ENCODE results near the gene ARHGEF28.

Gene ARHGEF28

GRCh38 chr5:73746608-73747007 is 120.6 kb downstream of the ARHGEF28 start:
- H3K4me3 ChIP-seq (ENCODE audit: low read length) = no peak overlapping the region
- no peak for TF ChIP-seq ZNF274 (IDR thresholded peaks at IDR 0.05; ENCODE audit: low read depth, low read length)

- H3K4me3 ChIP-seq (ENCODE audit: low read length) = no peak overlapping the region
- TF ChIP-seq ZNF274 (IDR thresholded peaks at IDR 0.05; ENCODE audit: low read depth, low read length) = no peak
Measured at GRCh38 chr5:73747696-73748380, 121.8 kb downstream of the ARHGEF28 start.

- no peak for TF ChIP-seq ZNF274 (IDR thresholded peaks at IDR 0.05; ENCODE audit: low read depth, low read length)
- no peak overlapping the region for H3K4me3 ChIP-seq (ENCODE audit: low read length)
Measured at GRCh38 chr5:73748510-73749400, 122.8 kb downstream of the ARHGEF28 start.

- H3K4me3 ChIP-seq (ENCODE audit: low read length) = no peak overlapping the region
- TF ChIP-seq ZNF274 (IDR thresholded peaks at IDR 0.05; ENCODE audit: low read depth, low read length) = no peak
Measured at GRCh38 chr5:73749485-73750270, 123.7 kb downstream of the ARHGEF28 start.

- no peak overlapping the region; the same call in none of the 2 replicates for H3K4me3 ChIP-seq (ENCODE audit: low read length)
Measured at GRCh38 chr5:73751254-73751914, 125.4 kb downstream of the ARHGEF28 start.

GRCh38 chr5:73754254-73754653 is 128.3 kb downstream of the ARHGEF28 start:
- TF ChIP-seq ZNF274 (IDR thresholded peaks at IDR 0.05; ENCODE audit: low read depth, low read length) = no peak

More at GRCh38 chr5:73751254-73751914, 125.4 kb downstream of the ARHGEF28 start:
- no peak for TF ChIP-seq ZNF274 (IDR thresholded peaks at IDR 0.05; ENCODE audit: low read depth, low read length)

GRCh38 chr5:73757416-73757815 is 131.4 kb downstream of the ARHGEF28 start:
- no peak overlapping the region for H3K4me3 ChIP-seq (ENCODE audit: low read length)
- no peak for TF ChIP-seq ZNF274 (IDR thresholded peaks at IDR 0.05; ENCODE audit: low read depth, low read length)

More at GRCh38 chr5:73754254-73754653, 128.3 kb downstream of the ARHGEF28 start:
- H3K4me3 ChIP-seq (ENCODE audit: low read length) = no peak overlapping the region

- TF ChIP-seq ZNF274 (IDR thresholded peaks at IDR 0.05; ENCODE audit: low read depth, low read length) = no peak
- H3K4me3 ChIP-seq (ENCODE audit: low read length) = no peak overlapping the region
Measured at GRCh38 chr5:73759771-73760170, 133.8 kb downstream of the ARHGEF28 start.

- TF ChIP-seq ZNF274 (IDR thresholded peaks at IDR 0.05; ENCODE audit: low read depth, low read length) = no peak
- H3K4me3 ChIP-seq (ENCODE audit: low read length) = no peak overlapping the region
Measured at GRCh38 chr5:73763300-73764032, 137.5 kb downstream of the ARHGEF28 start.

GRCh38 chr5:73764586-73764985 is 138.6 kb downstream of the ARHGEF28 start:
- no peak for TF ChIP-seq ZNF274 (IDR thresholded peaks at IDR 0.05; ENCODE audit: low read depth, low read length)
- H3K4me3 ChIP-seq (ENCODE audit: low read length) = no peak overlapping the region

- TF ChIP-seq ZNF274 (IDR thresholded peaks at IDR 0.05; ENCODE audit: low read depth, low read length) = no peak
- H3K4me3 ChIP-seq (ENCODE audit: low read length) = no peak overlapping the region
Measured at GRCh38 chr5:73764996-73765395, 139.0 kb downstream of the ARHGEF28 start.

- no peak for TF ChIP-seq ZNF274 (IDR thresholded peaks at IDR 0.05; ENCODE audit: low read depth, low read length)
- H3K4me3 ChIP-seq (ENCODE audit: low read length) = no peak overlapping the region
Measured at GRCh38 chr5:73766902-73767301, 140.9 kb downstream of the ARHGEF28 start.

All from GM08714 (cell line).